GM21723 (cell line): ENCODE measurements around the gene CLDN2.
"Not testable (repeated sequence)": the region's sequence is repeated elsewhere in the genome, so short reads cannot be mapped to it uniquely, and the experiment has no call there.

Experiments
- ATAC-seq: cut with Tn5 transposase; IDR thresholded peaks from one replicate; pipeline ENCODE4 v1.9.1; 2021; ENCODE audit warnings: mild to moderate bottlenecking, moderate library complexity; ENCODE audit not compliant: unreplicated experiment

CLDN2 gene

DNA sequence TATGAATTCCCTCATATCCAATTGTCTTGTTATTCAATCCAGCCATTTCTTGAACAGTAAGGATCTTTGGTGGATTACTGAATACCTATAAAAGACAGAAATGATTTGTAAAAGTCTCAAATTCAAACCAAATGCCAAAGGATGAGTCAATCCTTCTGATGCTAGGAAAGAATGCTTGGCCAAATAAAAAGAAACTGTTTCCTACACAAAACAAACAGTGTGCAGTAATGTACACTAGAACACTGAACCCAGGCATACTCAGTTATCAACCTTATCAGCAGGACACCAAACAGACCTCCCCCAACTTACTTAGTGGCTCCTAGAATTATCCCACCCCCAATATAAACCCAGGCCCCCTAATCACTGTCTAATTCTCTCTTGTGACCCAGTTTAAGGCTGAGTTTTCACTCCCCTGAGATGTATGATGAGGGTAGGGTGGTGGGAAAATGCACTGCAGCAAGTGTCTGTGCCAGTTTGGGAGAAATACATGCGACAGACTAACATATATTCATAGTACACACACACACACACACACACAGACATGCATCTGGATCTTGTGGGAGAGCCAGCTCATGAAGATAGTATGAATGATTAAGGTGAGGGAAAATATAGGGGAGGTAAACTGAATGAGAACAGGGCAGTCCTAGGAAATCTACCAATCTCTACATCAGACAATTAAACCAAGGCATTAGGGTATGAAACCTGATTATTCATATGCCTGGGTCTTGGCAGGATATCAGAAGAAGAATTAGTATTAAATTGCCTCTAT, 35.0 kb downstream of the CLDN2 start:
- ATAC-seq: no peak

DNA sequence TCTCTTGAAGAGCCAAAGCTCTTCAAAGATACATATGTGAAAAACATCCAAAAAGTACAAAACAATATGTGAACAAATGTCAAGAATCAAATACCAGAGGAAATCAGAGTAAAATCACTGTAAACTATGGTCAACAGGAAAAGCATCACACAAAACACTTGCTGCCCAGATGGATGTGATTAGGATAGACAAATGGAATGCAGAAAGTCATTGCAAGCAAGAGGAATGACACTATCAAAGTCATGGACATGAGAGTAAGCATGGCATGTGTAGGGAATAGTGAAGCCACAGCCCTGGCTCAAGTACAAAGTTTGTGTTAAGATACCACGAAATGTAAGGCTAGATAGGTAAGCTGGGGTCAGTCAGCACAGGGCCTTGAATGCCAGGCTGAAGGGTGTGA, 37.7 kb downstream of the CLDN2 start:
- no peak for ATAC-seq

DNA sequence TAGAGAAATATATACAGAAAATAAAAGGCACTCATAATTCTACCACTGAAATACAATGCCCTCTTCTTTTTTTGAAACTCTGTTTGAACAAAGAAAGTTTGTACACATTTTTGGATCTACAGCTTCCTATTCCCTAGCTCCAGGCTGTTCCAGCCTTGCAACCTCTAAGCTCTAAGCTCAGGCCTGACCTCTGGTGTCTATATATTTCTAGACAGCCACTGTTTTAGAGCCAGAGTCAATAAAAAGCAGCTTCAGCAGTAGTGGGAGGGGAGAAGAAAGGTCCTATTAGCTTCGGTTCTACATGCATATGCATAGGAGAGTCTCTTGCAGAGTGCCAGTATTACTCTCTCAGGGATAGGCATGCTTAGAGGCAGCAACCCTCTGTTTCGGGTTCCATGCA, 39.7 kb downstream of the CLDN2 start:
- ATAC-seq: no peak

DNA sequence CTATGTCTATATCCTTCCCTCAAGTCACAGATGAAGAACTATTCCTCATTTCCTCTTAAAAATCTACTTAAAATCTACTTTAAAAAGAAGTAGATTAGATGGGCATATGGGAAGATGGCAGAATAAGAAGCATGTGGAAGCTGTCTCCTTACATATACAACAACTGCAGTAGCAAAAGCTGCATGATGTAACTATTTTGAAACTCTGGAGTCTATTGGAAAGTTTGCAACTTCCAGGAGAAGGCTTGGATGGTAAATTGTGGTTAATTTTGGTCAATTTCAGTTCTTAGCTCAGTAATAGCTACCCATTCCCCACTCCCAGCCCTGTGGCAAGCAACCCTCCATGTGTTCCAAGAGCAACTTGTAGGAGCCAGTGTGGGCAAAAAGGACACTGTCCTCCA, 42.9 kb downstream of the CLDN2 start:
- no peak for ATAC-seq

- no peak for ATAC-seq
Measured at GRCh38 chrX:106964290-106964689, 44.1 kb downstream of the CLDN2 start.

DNA sequence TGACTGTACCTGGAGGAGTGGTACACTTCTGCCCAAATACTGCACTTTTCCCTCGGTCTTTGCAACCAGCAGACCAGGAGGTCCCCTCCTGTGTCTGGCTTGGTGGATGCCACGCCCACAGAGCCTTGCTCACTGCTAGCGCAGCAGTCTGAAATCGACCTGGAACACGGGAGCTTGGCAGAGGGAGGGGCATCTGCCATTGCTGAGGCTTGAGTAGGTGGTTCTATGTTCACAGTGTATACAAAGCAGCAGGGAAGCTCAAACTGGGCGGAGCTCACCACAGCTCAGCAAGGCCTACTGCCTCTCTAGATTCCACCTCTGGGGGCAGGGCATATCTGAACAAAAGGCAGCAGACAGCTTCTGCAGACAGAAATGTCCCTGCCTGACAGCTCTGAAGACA, 46.3 kb downstream of the CLDN2 start:
- not testable (repeated sequence) for ATAC-seq

- ATAC-seq: no peak
Measured at GRCh38 chrX:106972896-106973295, 52.7 kb downstream of the CLDN2 start.

GRCh38 chrX:106973433-106974149, 53.4 kb downstream of the CLDN2 start:
- ATAC-seq: no peak

- ATAC-seq: no peak
Measured at GRCh38 chrX:106976416-106976815, 56.2 kb downstream of the CLDN2 start.
